T-helper 2 cell treated with Interferon-gamma antibody and Interleukin-4, amounts not matched to agents 100 ng/mL and 5 ng/mL, for 36 hours (primary cell): ENCODE data around the gene ATP8A2. TPM values are rescaled to one million over a fixed set of nuclear protein-coding genes. Genes with fewer than 3 reads are reported as not detected.

ENCODE experiments used
- intact Hi-C: fragments of 100-400 bp; cut with micrococcal nuclease; formaldehyde crosslinking; loops from one replicate; pipeline ENCODE4 v1.15.1; 2023
- total RNA-seq: library from RNA; stranded (reverse); gene quantifications from 2 replicates; pipeline ENCODE4 v1.2.3, GENCODE V29; 2022

Gene ATP8A2
- total RNA-seq, 1 donor from 2014 or later, result 0.50 TPM

DNA sequence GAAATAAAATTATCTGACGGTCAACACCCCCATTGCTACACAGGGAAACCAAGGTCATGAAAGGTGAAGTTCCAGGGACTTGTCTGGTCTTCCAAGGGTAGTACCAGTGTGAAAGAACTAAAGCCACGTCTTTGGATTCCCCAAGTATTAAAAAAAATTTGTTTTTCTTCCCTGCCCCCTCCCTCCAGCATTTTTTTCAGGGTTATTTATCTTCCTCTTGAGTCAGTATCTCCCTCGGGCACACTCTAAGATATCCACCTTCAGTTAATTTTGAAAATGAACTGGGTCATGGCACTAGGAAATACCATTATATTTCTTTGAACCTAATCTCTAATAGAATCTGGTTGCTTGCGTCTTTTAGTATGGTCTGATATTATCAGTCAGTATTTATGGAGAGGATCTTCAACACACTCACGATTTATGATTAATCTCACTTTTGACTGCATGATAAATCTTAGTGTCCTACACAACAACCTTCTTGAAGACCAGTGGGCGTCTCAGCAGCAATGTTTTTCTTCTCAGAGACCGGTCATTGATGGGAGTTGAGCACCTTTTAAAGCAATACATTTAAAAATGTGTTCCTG lies 9.1 kb downstream of the ATP8A2 start:
- intact Hi-C loops, result no loop called here

DNA sequence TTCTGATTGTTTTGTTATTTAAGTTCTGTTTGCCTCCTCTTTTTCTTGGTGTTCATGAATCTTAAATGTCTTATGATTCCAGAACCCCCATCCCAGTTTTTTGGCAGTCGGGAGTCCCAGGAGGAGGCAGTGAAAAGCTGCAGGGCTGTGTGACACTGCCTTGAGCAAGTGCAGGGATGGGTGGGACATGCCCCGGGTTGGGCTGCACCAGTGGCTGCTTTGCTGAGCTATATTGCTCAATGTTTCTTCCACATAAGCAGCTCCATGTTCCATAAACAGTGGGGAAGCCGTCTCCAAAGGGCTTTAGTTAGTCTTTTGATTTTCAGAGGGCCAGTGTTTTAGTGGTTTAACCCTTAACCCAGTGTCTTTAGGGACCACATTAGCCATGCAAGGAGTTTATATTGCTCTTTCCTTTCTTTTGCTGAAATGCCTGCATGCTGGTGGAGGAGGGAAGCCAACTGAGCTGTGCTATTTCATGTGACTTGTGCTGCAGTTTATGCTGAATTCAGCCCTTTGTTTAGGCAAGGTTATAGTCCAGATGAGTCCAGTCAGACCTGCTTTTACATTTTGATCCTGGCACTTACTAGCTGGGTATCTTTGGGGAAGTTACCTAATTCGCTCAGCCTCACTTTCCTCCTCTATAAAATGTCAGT lies 13.1 kb downstream of the ATP8A2 start:
- intact Hi-C loops, result no loop called here

DNA sequence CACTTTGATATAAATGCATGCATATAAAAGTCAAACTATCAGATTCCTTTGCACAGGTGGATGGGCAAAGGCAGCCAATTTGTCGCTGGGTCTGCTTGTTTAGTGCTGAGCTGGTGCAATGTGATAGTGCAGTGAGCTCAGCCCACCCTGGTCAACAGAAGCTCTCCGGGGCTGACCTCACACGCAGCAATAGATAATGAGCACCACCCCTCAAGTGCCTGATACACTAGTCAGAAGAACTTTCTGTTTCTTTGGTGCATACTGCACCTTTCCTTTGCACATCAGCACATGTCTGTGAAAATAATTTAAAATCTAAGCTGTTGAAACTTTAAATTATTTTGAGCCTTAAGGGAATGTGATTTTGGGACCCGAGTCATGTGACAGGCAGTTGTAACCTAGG lies 20.2 kb downstream of the ATP8A2 start:
- intact Hi-C loops, result no loop called here

DNA sequence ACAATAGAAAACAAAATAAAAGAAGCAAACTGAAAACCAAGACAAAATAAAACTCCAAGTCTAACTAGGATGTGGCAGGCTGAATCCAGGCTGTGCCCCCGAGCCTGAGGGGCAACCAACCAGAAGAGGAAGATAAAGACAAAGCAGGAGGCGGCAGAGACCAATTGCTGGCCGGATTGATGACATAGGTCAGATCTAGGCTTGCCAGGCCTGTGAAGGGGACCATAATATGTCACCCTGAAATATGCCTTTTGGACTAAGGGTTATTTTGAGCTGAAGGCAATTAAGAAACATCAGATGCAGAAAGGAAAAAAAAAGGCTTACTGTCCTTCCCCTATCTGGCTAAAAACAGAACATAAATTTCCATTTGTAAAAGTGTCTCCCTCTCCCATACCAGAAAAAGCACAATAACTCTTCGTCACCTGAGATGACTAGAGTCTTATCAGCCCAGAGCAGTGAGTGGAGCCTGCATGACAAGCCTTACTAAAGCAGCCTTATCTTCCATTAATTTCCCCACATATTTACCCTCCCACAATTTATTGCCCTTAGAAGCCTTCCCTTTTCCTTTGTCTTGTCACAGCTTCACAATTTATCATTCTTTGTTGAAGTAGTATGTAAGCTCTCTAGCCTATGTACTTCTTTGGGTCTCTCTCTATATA lies 22.8 kb downstream of the ATP8A2 start:
- intact Hi-C loops, result no loop called here

DNA sequence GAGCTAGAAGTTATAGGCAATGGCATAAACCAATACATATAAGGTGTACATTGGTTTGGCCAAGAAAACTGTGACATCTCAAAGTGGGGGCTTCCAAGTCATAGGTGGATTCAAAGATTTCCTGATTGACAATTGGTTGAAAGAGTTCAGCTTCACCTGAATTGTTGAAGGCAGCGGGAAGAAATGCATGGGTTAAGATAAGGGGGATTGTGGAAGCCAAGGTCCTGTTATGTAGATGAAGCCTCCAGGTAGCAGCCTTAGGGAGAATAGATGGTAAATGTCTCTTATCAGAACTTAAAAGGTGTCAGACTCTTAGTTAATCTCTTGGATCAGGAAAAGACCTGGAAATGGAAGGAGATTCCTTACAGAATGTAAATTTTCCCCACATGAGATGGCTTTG lies 26.0 kb downstream of the ATP8A2 start:
- intact Hi-C loops, result no loop called here

DNA sequence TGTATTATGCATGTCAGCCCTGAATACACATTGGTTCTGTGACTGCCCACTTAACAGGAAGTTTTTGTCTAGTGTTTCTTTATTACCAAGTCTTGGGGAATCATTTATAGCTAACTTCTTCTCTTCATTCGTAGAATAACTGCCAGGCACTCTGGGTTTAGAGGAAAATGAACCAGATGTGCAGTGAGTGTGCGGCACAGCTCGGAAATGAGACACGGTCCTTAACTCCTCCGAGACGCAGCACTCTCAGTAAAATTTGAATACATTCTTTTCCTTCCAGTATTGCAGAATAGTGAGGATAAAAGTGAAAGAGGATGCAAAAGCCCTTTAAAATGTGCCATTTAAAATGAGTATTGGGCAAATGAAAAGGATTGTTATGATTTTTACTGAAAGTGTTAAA lies 29.2 kb downstream of the ATP8A2 start:
- intact Hi-C loops, result no loop called here

DNA sequence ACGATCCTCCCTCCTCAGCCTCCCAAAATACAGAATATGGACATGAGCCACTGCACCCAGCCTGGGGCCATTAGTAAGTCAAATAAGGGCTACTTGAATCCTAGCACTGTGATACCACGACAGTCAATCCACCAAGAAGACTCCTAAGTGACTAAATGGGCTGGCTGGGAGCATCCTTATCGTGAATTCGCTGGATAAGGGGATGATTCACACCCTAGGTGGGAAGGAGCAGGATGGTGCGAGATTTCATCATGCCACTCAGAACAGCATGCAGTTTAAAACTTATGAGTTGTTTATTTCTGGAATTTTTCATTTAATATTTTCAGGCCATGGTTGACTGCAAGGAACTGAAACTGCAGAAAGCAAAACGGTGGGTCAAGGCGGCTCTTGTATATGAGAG lies 30.2 kb downstream of the ATP8A2 start:
- intact Hi-C loops, result no loop called here

DNA sequence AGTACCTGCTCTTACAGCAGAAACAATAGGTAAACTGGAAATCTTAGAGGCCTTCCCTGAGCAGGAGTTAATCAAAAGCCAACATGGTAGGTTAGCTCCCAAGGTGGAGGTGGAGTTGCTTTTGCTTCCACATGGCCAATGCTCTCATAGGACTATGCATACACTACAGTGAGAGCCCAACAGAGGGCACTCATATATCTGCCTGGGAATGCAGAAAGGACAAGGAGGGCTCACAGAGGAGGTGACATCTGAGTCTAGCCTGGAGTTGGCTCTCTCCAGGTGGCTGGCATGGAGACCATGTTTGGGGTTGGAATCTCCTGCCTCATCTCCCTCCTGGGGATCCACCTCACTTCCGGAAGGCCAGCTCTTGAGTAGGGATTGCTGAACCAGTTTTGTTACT lies 34.6 kb downstream of the ATP8A2 start:
- intact Hi-C loops, result no loop called here

DNA sequence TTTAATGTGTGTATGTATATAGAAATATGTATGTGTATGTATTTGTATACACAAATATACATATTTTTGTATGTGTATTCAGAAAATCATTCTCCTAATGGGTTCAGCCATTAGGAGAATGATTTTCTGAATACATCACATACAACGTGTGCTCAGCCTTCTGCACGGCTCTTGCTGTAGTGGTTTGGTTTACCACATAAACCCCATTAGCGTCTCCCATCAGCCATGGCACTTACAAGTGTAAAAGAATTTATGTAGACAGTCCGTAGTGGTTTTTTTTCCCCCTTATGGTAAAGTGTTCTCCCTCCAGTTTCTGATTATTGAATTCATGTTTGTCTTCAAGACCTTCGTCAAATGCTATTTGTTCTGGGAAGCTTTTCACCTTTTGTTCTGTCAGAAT lies 38.2 kb downstream of the ATP8A2 start:
- intact Hi-C loops, result no loop called here

DNA sequence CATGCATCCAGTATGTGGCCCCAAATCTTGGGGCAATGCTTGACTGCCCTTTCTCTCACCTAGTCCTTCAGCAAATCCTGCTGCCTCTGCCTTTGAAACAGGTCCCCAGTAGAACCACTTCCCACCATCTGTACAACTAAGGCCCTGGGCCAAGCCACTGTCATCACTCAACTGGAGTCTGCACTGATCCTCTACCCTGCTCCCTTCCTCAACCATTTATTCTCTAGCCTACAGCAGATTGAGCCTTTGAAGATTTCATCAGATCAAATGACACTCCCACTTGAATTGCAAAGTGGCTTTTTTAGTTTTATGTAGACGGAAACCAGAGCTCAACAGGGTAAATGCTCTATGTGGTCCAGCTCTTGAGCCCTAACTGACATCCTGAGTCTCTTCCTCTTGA lies 43.5 kb downstream of the ATP8A2 start:
- intact Hi-C loops, result no loop called here

DNA sequence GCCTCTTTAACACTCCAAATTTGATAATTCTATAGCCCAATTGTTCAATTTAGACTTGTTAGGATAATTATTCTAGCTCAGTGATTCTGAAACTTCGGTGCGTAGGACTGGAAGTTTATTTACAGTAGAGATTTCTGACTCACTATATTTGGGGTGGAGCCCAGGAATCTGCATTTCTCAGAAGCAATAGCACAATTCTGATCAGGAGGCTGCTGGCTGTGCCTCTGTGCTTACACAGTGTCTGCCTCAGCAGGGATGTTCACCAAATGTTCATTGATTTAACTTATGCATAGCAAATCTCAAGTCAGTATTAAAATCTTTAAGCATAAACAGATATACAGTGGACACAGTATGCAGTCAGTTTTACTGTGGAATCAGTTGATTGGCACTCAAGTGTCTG lies 45.8 kb downstream of the ATP8A2 start:
- intact Hi-C loops, result no loop called here

DNA sequence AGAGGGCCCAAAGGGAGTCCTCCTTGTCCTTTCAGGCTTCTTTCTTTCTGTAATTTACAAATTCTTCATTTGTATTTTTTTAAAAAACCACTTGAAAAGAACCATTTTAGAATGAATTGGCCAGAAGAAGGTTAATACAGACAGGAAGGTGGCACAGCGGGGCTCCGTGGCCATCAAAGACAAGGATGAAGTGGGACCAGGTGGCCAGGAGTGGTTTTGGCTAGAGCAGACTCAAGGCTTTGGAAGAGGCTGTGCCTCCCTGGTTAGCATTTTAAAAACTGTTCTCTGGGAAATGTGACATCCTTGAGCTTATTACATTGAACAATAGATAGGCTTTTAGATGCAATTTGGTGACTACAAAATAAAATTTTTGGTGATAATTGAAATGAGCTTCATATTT lies 48.4 kb downstream of the ATP8A2 start:
- intact Hi-C loops, result no loop called here

DNA sequence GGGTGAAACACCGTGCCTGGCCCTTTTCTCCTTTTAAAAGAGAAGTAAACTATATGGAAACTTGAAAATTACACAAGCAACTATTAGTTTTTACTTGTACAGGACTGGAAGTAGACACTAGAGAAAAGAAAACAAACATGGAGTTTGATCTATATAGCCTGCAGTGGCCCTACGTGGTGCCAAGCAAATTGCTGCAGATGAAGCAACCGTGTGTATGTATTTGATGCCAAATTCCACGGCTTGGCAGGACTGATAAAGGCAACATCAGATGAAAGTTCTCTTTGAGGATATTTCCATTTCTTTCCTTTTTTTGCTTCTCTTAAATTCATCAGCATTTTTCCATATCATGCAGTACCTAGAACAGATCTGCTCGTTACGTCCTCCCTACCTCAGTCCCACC lies 49.8 kb downstream of the ATP8A2 start:
- intact Hi-C loops, result no loop called here

DNA sequence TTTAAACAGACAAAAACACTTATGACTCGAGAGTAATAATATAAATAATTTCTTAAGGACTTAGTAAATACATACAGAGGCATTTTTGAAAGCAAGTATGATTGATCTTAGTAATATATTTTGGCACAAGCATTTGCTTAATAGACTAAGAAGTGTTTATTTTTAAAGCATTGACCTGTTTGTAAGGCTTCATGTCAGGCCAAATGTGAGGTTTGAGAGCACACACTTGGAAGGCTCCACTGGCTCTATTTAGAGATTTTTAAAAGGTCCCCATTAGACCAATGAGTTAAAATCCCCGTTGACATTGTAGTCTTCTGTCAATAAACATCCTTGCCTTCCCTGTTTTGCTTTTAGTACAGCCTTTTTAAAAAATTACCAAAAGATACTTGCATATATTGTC lies 50.4 kb downstream of the ATP8A2 start:
- intact Hi-C loops, result no loop called here

DNA sequence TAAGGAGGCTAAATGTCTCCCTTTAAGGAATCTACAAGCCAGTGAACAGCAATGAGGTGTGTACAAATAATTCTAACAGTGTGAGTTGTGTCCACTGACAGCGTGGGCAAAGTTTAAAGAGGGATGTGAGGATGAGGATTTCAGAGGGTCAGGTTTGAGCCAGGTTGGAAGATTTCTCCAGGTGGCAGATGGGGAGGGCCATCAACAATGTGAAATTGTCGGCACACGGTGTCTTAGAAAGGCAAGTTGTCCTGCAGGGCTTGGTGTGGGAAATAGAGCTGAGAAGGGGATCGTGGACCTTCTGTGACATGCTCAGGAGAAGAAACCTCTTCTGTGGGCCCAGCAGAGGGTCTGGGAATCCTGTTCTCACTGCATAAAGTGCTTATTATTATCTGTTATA lies 52.1 kb downstream of the ATP8A2 start:
- intact Hi-C loops, result no loop called here

DNA sequence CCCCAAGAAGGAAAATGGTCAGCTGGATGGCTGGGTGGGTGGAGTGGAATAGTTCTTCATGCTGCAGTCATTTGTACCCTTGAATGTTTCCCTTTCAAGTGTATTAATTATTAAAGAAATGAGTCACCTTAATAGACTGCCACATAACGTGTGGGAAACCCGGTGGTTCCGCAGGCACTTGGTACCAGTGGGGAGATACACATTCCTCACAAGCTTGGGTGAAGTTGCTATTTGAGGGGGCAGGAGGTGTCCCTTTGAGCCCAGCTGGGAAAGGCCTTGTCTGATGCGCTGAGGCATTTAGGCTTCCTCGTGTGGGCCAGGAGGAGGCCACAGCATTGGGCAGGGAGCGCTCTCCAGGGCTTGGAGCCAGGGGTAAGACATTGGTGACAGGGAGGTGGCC lies 57.7 kb downstream of the ATP8A2 start:
- intact Hi-C loops, result no loop called here

DNA sequence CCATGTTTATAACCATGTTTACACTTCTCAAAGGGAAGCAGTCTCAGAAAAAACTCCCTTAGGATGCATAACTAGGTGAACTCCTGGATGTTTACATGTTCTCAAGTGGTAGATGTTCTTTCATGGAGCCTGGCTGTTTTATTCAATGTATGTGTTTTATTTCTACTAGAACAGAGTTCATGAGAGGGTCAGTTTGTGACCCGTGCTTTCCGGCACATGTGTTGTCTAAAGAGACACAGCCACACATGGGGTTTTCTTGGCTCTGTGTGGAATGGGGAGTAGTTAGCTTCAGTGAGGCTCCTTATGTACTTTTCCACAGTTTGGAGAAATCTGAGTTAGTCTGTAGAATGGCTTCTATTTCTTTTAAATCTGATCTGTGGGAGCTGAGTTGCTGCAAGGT lies 60.9 kb downstream of the ATP8A2 start:
- intact Hi-C loops, result no loop called here

DNA sequence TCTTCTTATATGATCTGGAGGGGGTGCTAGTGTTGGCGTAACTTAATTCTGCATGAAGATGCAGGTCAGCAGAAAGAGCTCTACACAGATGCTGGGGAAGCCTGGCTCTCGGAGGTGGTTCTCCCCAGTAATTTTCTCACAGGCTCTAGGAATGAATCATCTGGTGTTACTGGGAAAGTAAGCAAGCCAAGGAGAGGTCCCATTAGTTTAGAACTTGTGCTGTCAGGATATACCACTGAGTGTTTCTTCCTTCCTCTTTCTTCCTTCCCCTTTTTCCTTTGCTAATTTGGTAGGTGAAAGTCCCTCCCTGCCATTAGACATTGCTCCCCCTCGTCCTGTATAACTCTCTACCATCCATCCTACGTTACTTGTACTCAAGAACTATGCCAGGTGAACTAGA lies 68.3 kb downstream of the ATP8A2 start:
- intact Hi-C loops, result no loop called here

DNA sequence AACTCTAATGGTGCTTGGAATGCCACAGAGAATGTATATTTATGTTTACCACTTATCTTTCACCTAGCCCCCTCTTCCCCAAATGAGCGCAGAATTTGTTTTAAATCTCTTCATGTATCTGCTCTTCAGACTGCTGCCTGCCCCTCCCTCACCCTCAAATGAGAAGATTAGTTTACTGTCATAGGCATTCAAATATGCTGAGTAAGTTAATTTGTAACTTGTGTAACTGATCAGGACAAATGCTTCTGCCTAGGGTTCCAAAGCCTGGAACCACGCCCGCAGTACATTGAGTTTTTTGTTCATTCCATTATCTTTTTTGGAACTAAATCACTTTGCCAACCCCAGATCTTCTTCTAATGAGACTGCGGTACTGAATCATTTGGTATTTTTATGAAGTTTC lies 74.5 kb downstream of the ATP8A2 start:
- intact Hi-C loops, result no loop called here

DNA sequence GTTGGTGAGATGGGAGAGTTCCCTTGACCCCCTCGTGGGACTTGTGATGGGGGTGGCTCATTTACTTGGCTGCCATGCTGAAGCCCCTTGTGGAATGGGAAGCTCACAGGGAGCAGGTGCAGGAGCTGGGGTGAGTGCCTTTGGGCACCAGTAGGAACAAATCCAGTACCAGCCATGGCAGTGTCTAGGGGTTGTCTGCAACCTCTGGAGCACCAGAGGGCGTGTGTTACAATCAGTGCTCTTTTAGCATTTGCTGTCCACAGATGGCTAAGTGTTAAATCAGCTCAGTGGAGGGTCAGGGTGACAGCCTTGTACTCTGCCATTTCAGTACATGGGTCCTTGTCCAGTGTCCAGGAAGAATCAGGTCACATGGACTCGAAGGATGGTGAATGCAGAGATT lies 75.6 kb downstream of the ATP8A2 start:
- intact Hi-C loops, result no loop called here

DNA sequence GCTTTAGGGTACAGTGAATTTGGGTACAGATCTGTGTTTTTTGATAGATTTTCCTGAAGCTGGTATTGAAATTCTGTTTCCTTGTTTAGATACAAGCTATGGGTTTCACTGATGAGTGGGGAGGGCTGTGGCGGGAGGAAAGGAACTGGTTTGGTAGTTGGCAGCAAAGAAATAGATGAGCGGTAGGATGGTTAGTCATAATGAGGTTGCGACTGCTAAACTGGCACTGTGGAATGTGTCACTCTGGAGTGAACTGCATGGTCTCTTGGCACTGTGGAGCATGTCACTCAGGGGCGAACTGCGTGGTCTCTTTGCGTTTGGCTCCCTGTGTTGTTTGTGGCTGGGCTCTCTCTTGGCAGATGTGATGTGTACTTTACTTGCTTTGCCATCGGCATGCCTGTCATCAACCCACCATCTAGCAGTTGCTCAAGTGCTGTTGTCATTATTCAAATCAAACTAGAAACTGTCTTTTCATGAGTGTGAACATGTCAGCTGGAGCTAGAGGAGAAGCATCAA lies 82.1 kb downstream of the ATP8A2 start:
- intact Hi-C loops, result no loop called here

DNA sequence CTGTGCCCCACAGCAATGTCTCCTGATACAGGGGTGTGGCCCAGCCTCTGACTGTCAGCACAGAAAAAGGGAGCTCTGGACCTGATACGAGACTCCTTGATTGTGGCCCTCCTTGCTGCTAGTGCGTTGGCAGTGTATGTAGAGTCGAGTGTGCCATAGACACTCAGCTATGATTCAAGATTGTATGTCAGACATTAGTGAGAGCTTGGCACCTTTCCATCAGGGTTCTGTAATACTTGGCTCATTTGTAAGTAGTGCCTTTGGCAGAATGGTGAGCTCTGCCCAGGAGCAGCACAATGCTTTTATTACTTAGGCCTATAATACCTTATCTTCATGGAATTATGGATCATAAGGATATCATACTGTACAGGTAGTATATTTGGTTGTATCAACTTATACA lies 83.4 kb downstream of the ATP8A2 start:
- intact Hi-C loops, result no loop called here

DNA sequence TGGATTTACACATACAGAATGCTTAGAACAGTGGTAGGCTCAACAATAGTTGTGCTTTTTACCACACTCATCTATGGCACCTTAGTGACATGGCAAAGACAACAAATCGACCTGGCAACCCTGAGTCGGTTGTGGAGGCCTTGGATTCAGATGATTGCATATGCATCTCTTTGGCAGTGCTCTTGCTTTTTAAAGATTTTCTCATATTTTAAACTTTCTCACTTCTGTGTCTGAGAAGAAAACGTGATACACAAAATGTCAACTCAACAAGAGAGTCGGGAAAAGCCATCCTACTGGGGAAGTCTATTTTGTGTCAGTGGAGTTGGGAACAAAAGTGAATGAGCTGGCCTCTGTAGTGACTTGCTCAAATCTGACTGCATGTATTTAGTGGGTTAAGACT lies 85.8 kb downstream of the ATP8A2 start:
- intact Hi-C loops, result no loop called here
